HepG2 (cell line): Measurements from ENCODE around the gene ZNF77. TPM values are rescaled to one million over a fixed set of nuclear protein-coding genes. Genes with fewer than 3 reads are reported as not detected.
A peak's percentile ranks its signal among the peaks of the same experiment; 100 is the strongest.

Source experiments
- AFF4 ChIP-seq: sonication (generic); formaldehyde crosslinking; IDR thresholded peaks from 2 replicates; pipeline ENCODE4 v1.4.0; 2020; ENCODE audit warnings: missing genetic modification reagents
- CHD2 ChIP-seq: IDR thresholded peaks from 2 replicates; pipeline ENCODE4 v1.6.1; 2011; ENCODE audit warnings: low read depth, low read length, improper control_type of control experiment
- FOXO1 ChIP-seq: sonication (generic); formaldehyde crosslinking; IDR thresholded peaks from 2 replicates; pipeline ENCODE4 v1.4.0; 2020; ENCODE audit warnings: missing genetic modification reagents
- TBL1XR1 ChIP-seq: fragments of 150-350 bp; IDR thresholded peaks from 2 replicates; pipeline ENCODE4 v1.6.1; 2014; ENCODE audit warnings: borderline replicate concordance, low read length; ENCODE audit not compliant: partially characterized antibody
- TBP ChIP-seq: sonication (generic); formaldehyde crosslinking; IDR thresholded peaks from 2 replicates; pipeline ENCODE4 v1.5.0; 2020; ENCODE audit warnings: missing genetic modification reagents
- YEATS2 ChIP-seq: sonication (generic); formaldehyde crosslinking; IDR thresholded peaks from 2 replicates; pipeline ENCODE4 v1.4.0; 2020; ENCODE audit warnings: missing genetic modification reagents, borderline replicate concordance
- ZBTB34 ChIP-seq: sonication (generic); formaldehyde crosslinking; IDR thresholded peaks from 2 replicates; pipeline ENCODE4 v1.8.0; 2022; ENCODE audit warnings: mild to moderate bottlenecking, missing genetic modification reagents
- ZNF224 ChIP-seq: sonication (generic); formaldehyde crosslinking; IDR thresholded peaks from 2 replicates; pipeline ENCODE4 v1.5.0; 2020; ENCODE audit warnings: mild to moderate bottlenecking, missing genetic modification reagents
- ZNF280D ChIP-seq: sonication (generic); formaldehyde crosslinking; IDR thresholded peaks from 2 replicates; pipeline ENCODE4 v1.5.1; 2020; ENCODE audit warnings: mild to moderate bottlenecking, missing genetic modification reagents
- ZNF326 ChIP-seq: sonication (generic); formaldehyde crosslinking; IDR thresholded peaks from 2 replicates; pipeline ENCODE4 v1.4.0; 2020; ENCODE audit warnings: missing genetic modification reagents, borderline replicate concordance
- ZNF343 ChIP-seq: sonication (generic); formaldehyde crosslinking; IDR thresholded peaks from 2 replicates; pipeline ENCODE4 v1.4.0; 2020; ENCODE audit warnings: mild to moderate bottlenecking, missing genetic modification reagents
- ZNF776 ChIP-seq: sonication (generic); formaldehyde crosslinking; IDR thresholded peaks from 2 replicates; pipeline ENCODE4 v1.4.0; 2020; ENCODE audit warnings: mild to moderate bottlenecking, missing genetic modification reagents
- ZNF788 ChIP-seq: sonication (generic); formaldehyde crosslinking; IDR thresholded peaks from 2 replicates; pipeline ENCODE4 v1.5.0; 2020; ENCODE audit warnings: mild to moderate bottlenecking, missing genetic modification reagents, borderline replicate concordance
- polyA plus RNA-seq, 8 experiments: library from polyadenylated mRNA; depleted of rRNA in 3 of 8; stranded (reverse) in 7 of 8; unstranded in 1 of 8; fragments of >200 nt; fragmentation: Illumina TruSeq in 4 of 8; extraction: Trizol in 4 of 8; gene quantifications; 2 replicates each; pipeline versions ENCODE4 v1.2.1 to v1.2.3, GENCODE V29; 2011 to 2016; ENCODE audit warnings: low read depth in 4 of 8, missing spikeins in 1 of 8, mixed read lengths in 1 of 8; ENCODE audit not compliant: insufficient read depth in 1 of 8
- total RNA-seq, 5 experiments: library from RNA; depleted of rRNA; stranded (reverse); fragments of >200 nt; fragmentation: Illumina TruSeq; extraction: Trizol; gene quantifications; 2 replicates each; pipeline ENCODE4 v1.2.3, GENCODE V29; 2016; ENCODE audit warnings: low read depth in 1 of 5
- TF ChIP-seq, protein P1 (sequence below): IDR thresholded peaks from 2 replicates; pipeline ENCODE4 v1.6.1; 2016; ENCODE audit warnings: missing compliant biosample characterization, missing genetic modification reagents, borderline replicate concordance
- TF ChIP-seq, protein P2 (sequence below): sonication (generic); formaldehyde crosslinking; IDR thresholded peaks from 2 replicates; pipeline ENCODE4 v1.4.0; 2020; ENCODE audit warnings: missing genetic modification reagents

The ZNF77 gene
- total and polyA plus RNA-seq, 2 of the 13 experiments (the other 11 are each of a cell fraction or from before 2014, with no cell fraction given), result 7.1 to 11.5 TPM

DNA sequence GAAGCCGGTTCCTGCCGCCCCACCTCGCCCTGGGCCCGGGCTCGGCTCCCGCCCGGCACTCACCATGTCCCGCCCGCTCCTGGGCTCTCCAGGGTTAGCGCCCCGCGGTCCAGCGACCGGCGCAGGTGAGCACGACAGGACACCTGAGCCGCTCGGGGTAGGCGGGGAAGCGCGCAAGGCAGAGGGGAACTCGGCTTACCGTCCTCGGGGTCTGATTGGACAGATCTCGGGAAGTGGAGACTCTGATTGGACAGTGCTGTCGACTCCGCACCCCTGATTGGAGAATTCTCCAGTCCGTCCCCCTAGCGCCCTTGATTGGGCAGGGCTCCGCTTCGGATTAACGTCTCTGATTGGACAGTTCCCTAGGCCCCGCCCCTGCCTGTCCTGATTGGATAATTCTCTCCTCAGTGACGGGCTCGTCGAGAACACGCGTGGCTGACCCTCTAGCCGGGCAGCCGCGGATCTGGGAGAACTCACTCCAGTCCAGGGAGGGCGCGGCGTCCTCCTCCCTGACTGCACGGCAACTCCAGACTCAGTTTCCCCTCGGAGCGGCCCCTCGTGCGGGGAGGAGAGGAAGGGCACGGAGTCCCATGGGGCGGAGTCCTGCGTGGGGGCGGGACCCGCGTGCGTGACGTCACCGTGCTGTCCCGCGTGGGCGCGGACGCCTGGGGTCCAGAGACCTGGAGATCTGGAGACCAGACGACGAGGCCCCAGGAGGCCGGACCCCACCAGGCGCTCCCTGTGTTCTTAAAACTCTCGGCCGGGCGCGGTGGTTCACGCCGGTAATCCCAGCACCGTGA, at the start of gene ZNF77 (continued):
- TF ChIP-seq ZBTB34 (CRISPR knock-in tag) (0 out of 2 replicates have a peak, but pooled peaks have one; percentile 53), ZNF326 (no peak), ZNF343 (no peak; the same call in 1 of the 2 replicates), TBP (CRISPR knock-in tag) (no peak), YEATS2 (CRISPR knock-in tag) (peak; percentile 82; the same call in 1 of the 2 replicates), ZNF788 (CRISPR knock-in tag) (no peak; the same call in 1 of the 2 replicates), TBL1XR1 (peak; percentile 3), FOXO1 (CRISPR knock-in tag) (no peak), ZNF224 (CRISPR knock-in tag) (peak; percentile 72; the same call in 1 of the 2 replicates), ZNF776 (CRISPR knock-in tag) (0 out of 2 replicates have a peak, but pooled peaks have one; percentile 52), CHD2 (peak; percentile 76), AFF4 (CRISPR knock-in tag) (0 out of 2 replicates have a peak, but pooled peaks have one; percentile 58), ZNF280D (peak; percentile 58; the same call in 1 of the 2 replicates)
- TF ChIP-seq, protein P1, sequence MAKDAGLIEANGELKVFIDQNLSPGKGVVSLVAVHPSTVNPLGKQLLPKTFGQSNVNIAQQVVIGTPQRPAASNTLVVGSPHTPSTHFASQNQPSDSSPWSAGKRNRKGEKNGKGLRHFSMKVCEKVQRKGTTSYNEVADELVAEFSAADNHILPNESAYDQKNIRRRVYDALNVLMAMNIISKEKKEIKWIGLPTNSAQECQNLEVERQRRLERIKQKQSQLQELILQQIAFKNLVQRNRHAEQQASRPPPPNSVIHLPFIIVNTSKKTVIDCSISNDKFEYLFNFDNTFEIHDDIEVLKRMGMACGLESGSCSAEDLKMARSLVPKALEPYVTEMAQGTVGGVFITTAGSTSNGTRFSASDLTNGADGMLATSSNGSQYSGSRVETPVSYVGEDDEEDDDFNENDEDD (CRISPR knock-in tag), result peak; percentile 51; the same call in 1 of the 2 replicates
- TF ChIP-seq, protein P2, sequence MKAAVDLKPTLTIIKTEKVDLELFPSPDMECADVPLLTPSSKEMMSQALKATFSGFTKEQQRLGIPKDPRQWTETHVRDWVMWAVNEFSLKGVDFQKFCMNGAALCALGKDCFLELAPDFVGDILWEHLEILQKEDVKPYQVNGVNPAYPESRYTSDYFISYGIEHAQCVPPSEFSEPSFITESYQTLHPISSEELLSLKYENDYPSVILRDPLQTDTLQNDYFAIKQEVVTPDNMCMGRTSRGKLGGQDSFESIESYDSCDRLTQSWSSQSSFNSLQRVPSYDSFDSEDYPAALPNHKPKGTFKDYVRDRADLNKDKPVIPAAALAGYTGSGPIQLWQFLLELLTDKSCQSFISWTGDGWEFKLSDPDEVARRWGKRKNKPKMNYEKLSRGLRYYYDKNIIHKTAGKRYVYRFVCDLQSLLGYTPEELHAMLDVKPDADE (CRISPR knock-in tag), result no peak; the same call in 1 of the 2 replicates
